PFSK-1 (cell line): Measurements from ENCODE around the gene MRTFB.

Experiments
- POLR2AphosphoS5 ChIP-seq: IDR thresholded peaks from 2 replicates; pipeline ENCODE4 v1.6.1; 2012; ENCODE audit warnings: low read depth, mild to moderate bottlenecking, control low read depth, low read length, moderate library complexity
- TAF1 ChIP-seq: IDR thresholded peaks from 2 replicates; pipeline ENCODE4 v1.6.1; 2012; ENCODE audit warnings: low read length, control low read depth, borderline replicate concordance; ENCODE audit not compliant: insufficient read depth
- TF ChIP-seq, protein P1 (sequence below), 2 experiments: IDR thresholded peaks; 2 replicates each; pipeline versions ENCODE4 v1.6.1 to v1.8.0; 2011 to 2012; ENCODE audit warnings: low read depth in 2 of 2, low read length in 2 of 2, control low read depth in 1 of 2, inconsistent platforms in 1 of 2, mild to moderate bottlenecking in 1 of 2, moderate library complexity in 1 of 2; ENCODE audit not compliant: insufficient read depth in 1 of 2

DNA sequence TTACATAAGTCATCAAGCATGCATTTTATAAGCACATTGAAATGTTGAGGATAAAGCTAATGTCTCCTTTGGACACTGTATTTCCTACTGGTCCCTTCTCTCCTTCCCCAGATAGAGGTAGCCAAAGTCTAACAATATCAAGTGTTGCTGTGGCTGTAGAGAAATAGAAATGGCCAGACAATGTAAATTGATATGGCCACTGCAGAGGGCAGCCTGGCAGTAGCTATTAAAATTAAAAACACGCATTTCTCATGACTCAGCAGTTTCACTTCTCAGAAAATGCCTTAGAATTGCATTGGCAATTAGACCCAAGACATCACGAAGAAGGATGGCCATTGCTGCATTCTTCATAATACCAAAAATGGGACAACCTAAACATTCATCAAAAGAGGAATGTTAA, 46.8 kb upstream of the MRTFB start:
- TF ChIP-seq POLR2AphosphoS5, result no peak
- TF ChIP-seq TAF1, result no peak
- TF ChIP-seq, protein P1, sequence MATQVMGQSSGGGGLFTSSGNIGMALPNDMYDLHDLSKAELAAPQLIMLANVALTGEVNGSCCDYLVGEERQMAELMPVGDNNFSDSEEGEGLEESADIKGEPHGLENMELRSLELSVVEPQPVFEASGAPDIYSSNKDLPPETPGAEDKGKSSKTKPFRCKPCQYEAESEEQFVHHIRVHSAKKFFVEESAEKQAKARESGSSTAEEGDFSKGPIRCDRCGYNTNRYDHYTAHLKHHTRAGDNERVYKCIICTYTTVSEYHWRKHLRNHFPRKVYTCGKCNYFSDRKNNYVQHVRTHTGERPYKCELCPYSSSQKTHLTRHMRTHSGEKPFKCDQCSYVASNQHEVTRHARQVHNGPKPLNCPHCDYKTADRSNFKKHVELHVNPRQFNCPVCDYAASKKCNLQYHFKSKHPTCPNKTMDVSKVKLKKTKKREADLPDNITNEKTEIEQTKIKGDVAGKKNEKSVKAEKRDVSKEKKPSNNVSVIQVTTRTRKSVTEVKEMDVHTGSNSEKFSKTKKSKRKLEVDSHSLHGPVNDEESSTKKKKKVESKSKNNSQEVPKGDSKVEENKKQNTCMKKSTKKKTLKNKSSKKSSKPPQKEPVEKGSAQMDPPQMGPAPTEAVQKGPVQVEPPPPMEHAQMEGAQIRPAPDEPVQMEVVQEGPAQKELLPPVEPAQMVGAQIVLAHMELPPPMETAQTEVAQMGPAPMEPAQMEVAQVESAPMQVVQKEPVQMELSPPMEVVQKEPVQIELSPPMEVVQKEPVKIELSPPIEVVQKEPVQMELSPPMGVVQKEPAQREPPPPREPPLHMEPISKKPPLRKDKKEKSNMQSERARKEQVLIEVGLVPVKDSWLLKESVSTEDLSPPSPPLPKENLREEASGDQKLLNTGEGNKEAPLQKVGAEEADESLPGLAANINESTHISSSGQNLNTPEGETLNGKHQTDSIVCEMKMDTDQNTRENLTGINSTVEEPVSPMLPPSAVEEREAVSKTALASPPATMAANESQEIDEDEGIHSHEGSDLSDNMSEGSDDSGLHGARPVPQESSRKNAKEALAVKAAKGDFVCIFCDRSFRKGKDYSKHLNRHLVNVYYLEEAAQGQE (IDR thresholded peaks at IDR 0.05; ENCODE audit: insufficient read depth in 1 of 2, low read depth in 2 of 2, low read length in 2 of 2), result no peak
